Activated naive CD4-positive, alpha-beta T cell treated with anti-CD3 and anti-CD28 coated beads, Interleukin-2, amount 10 ng/mL, durations not matched to agents 7 days and 5 days (primary cell): ENCODE data around the gene MSL3B.

Source experiments
- CTCF ChIA-PET: fragments of 350-600 bp; sonication (Branson Sonifier 250); formaldehyde crosslinking; loops from one replicate; lab custom pipeline; 2021; ENCODE audit warnings: antibody characterized with exemption; lab: Charles Lee
- DNase-seq: peaks from one replicate; pipeline ENCODE4 v3.0.0-alpha.2; 2020
- H3K27ac Mint-ChIP-seq: one replicate; pipeline ENCODE4 v1.8.0; 2021; ENCODE audit warnings: mild to moderate bottlenecking, moderate library complexity, mixed read lengths
- H3K27me3 Mint-ChIP-seq: one replicate; pipeline ENCODE4 v1.8.0; 2021; ENCODE audit warnings: mild to moderate bottlenecking, mixed read lengths
- H3K36me3 Mint-ChIP-seq: one replicate; pipeline ENCODE4 v1.8.0; 2021; ENCODE audit warnings: mixed read lengths
- H3K4me1 Mint-ChIP-seq: one replicate; pipeline ENCODE4 v1.8.0; 2021; ENCODE audit warnings: mixed read lengths
- H3K4me3 Mint-ChIP-seq: one replicate; pipeline ENCODE4 v1.8.0; 2021; ENCODE audit warnings: mild to moderate bottlenecking, moderate library complexity, mixed read lengths
- H3K9me3 Mint-ChIP-seq: one replicate; pipeline ENCODE4 v1.8.0; 2021; ENCODE audit warnings: mixed read lengths

Gene MSL3B

DNA sequence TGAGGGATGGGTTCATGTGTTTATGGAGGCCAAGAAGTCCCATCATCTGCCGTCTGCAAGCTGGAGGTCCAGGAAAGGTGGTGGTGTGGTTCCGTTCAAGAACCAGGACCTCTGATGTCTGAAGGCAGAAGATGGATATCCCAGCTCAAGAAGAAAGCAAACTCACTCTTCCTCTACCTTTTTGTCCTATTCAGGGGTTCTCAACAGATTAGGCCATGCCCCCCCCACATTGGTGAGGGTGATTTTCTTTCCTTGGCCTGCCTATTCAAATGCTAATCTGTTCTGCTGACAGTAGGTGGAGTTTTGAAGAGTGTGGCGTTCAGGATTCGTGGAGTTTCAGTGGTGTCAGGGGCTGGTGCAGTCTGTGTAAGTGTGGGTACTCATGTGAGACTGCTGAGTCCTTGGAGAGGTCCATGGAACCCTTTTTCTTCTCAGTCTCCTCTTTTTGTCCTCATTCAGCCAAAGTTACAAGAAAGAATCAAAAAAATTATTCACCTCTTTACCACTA, 5.9 kb downstream of the MSL3B start:
- Mint-ChIP-seq H3K4me3 (no peak overlapping the region), H3K27me3 (peaks cover 17% of the 10 kb centered on the region), H3K4me1 (peaks cover 26% of the 10 kb centered on the region), H3K36me3 (peaks cover 18% of the 10 kb centered on the region), H3K27ac (no peak overlapping the region), H3K9me3 (peaks cover 8% of the 10 kb centered on the region)
- DNase-seq, result no peak
- CTCF ChIA-PET, result no interaction called here

DNA sequence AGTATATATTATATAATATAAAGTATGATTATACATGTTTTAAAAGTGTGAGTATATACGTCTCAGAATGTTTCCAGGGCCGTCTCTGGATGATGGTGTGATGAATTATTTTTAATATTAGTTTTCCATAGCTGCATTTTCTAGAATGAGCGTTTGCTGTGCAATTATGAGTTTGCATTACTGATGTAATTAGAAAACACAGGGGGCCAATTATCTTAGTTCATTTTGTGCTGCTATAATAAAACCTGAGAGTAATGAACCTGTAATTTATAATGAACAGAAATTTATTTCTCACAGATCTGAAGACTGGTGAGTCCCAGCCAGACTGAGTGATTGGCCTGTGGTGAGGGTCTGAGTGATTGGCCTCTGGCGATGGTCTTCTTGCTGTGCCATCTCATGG, 9.9 kb downstream of the MSL3B start:
- no peak overlapping the region for H3K27ac Mint-ChIP-seq
- peaks cover 14% of the 10 kb centered on the region for H3K36me3 Mint-ChIP-seq
- DNase-seq, result no peak
- no peak overlapping the region for H3K4me3 Mint-ChIP-seq
- H3K27me3 Mint-ChIP-seq, result peaks cover 15% of the 10 kb centered on the region
- CTCF ChIA-PET, result interaction anchor here (0.6 to 1.9 kb wide), 14 partner anchors 8 to 651 kb away, joined by 3 to 12 read pairs (median 3); partner anchors contain the start of gene TRPM8
- peaks cover 26% of the 10 kb centered on the region for H3K4me1 Mint-ChIP-seq
- no peaks in the 10 kb centered on the region for H3K9me3 Mint-ChIP-seq

DNA sequence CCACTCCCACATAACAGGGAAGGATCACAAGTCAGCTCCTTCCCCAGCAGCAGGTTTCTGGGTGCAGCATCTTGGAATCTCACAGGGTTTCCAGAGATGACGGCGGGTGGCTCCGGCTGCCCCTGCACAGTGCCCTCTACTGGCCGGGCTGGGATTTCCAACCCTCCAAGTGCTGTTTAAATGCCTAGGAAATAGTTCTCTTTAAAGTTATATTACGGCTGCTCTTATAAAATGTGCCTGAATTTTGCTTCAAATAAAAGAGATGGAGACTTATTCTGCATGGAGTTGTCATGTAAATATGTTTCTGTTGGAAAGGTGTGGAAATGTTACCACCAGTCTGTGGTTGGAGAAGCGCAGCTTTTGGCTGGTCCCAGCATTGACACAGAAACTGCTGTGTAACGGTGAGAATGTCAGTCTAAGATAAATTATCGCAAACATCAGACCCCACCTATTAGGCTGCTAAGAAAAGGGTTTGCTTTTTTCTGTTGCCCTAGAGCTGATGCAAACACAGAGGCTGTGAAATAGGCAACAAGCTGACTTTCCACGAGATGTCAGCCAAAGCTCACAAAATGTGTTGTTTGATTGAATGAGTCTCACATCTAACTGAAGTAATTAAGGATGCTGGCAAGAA, 10.6 kb downstream of the MSL3B start:
- peaks cover 33% of the 10 kb centered on the region for H3K4me1 Mint-ChIP-seq
- DNase-seq, result peak; percentile 73
- CTCF ChIA-PET, result interaction anchor here (0.6 to 1.9 kb wide), 17 partner anchors 9 to 652 kb away, joined by 3 to 12 read pairs (median 3); partner anchors contain the start of gene TRPM8
- H3K9me3 Mint-ChIP-seq, result no peaks in the 10 kb centered on the region
- H3K27ac Mint-ChIP-seq, result no peak overlapping the region
- peaks cover 15% of the 10 kb centered on the region for H3K27me3 Mint-ChIP-seq
- H3K36me3 Mint-ChIP-seq, result peaks cover 21% of the 10 kb centered on the region
- H3K4me3 Mint-ChIP-seq, result no peak overlapping the region

DNA sequence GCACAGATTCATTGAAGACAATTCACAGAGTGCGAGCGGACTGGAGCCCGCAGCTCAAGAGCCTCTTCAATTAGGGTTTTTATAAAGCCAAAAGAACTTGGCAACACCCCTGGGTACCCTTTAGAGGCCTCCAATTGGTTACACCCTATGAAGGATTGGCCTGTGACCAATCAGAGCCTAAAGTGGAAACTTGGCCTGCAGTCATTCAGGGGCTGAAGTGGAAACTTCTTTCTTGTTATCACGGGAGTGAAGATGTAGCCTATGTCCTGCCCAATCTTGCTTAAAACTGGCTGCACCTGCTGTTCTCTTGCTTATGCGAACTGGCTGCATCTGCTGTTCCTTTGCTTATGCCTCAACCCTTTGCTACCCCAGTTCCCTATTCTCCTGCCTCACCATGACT, 12.0 kb downstream of the MSL3B start:
- no peaks in the 10 kb centered on the region for H3K9me3 Mint-ChIP-seq
- peaks cover 31% of the 10 kb centered on the region for H3K36me3 Mint-ChIP-seq
- H3K4me1 Mint-ChIP-seq, result peaks cover 48% of the 10 kb centered on the region
- H3K27ac Mint-ChIP-seq, result no peak overlapping the region
- peaks cover 8% of the 10 kb centered on the region for H3K27me3 Mint-ChIP-seq
- H3K4me3 Mint-ChIP-seq, result no peak overlapping the region
- no peak for DNase-seq
- CTCF ChIA-PET, result interaction anchor here (1.4 to 1.9 kb wide), 3 partner anchors 11 to 75 kb away, joined by 4 to 9 read pairs (median 6); no protein-coding TSS in a partner anchor

DNA sequence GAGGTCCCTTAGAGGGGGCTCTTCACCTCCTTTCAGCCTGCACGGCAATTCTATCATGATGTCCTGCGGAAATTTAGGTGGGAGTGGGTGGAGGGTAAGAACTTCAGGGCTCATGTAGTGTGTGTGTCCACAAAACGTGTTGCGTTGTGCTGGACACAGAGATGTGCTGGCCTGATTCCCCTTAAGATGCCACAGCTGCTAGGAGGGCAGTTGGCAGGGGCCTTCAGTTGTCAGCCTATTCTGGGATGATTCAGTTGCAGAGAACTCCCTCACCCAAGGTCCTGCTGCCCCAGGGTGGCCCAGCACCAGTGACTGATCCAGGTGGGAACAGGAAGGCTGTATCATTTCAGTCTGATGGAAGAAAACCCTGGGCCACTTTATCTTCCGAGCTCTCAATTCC, 12.8 kb downstream of the MSL3B start:
- Mint-ChIP-seq H3K4me3 (peak overlapping the region; percentile 90), H3K4me1 (peaks cover 56% of the 10 kb centered on the region), H3K36me3 (peaks cover 38% of the 10 kb centered on the region), H3K27me3 (peaks cover 8% of the 10 kb centered on the region), H3K27ac (peak overlapping the region; percentile 89), H3K9me3 (no peaks in the 10 kb centered on the region)
- no peak for DNase-seq
- CTCF ChIA-PET, result interaction anchor here (1.4 kb wide), 1 partner anchor 12 kb away, joined by 4 read pairs; no protein-coding TSS in a partner anchor

DNA sequence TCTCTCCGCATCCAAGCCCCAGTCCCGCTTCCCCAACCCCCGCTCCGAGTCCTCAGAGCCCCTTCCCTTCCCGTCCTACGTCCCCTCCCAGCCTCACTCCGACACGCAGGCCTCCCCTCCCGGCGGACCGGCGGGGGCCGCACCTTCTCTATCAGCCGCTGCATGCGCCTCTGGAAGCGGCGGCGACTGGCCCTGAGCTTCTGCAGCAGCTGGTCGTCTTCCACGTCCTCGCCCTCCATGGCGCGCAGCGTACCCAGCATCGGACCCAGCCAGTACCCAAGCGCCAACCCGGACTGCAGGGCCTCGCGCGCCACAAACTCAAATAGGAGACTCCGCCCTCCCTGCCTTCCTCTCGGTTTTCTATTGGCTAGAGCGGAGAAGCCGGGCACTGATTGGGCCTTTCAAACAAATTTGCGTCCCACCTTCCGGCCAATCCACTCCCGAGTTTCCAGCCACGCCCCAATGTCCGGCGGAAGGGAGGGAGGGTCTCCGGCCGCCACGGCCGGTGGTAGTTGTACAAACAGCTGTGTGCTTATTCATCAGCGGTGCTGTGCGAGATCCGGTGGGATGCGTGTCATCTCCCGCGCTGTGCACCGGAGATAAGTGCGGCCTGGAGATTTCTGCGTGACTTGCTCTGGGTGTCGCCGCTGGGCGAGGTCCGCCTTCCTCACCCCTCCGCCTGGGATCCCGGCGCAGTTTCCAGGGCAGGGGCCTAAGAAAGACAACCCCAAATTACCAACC, 13.8 kb downstream of the MSL3B start, which contains the start of gene HJURP:
Gene HJURP, minus strand, starts transcription at position 295 of the 741 bp plus-strand sequence. Its CDS starts 35 bp downstream, at position 260.
- H3K9me3 Mint-ChIP-seq, result no peaks in the 10 kb centered on the region
- CTCF ChIA-PET, result interaction anchor here (1.4 kb wide), 1 partner anchor 13 kb away, joined by 4 read pairs; no protein-coding TSS in a partner anchor
- peak; percentile 97 for DNase-seq
- H3K27ac Mint-ChIP-seq, result peak within 1 kb of the TSS; percentile 89
- H3K36me3 Mint-ChIP-seq, result peaks cover 45% of the 10 kb centered on the region
- H3K4me3 Mint-ChIP-seq, result peak within 1 kb of the TSS; percentile 90
- H3K27me3 Mint-ChIP-seq, result peaks cover 8% of the 10 kb centered on the region
- peaks cover 62% of the 10 kb centered on the region for H3K4me1 Mint-ChIP-seq

DNA sequence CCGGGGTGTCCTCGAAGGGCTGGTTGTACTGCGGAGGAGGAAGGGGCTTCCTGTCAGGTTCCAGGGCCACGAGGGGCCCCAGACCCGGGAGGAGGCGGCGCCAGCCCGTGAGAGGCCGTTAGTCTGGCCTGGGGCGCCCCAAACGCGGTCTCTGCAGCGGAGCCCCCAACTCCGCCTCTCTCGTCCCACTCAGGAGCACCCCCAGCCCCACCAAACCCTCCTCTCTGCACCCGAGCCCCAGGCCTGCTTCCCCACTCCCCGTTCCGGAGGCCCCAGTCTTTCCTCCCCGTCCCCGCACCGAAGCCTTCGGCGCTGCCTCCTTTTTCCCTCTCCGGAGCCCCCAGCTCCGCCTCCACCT, 14.3 kb downstream of the MSL3B start:
- Mint-ChIP-seq H3K4me1 (peaks cover 68% of the 10 kb centered on the region), H3K9me3 (no peaks in the 10 kb centered on the region), H3K27ac (peak overlapping the region; percentile 89), H3K36me3 (peaks cover 50% of the 10 kb centered on the region), H3K4me3 (peak overlapping the region; percentile 90), H3K27me3 (peaks cover 8% of the 10 kb centered on the region)
- CTCF ChIA-PET, result no interaction called here
- no peak for DNase-seq

DNA sequence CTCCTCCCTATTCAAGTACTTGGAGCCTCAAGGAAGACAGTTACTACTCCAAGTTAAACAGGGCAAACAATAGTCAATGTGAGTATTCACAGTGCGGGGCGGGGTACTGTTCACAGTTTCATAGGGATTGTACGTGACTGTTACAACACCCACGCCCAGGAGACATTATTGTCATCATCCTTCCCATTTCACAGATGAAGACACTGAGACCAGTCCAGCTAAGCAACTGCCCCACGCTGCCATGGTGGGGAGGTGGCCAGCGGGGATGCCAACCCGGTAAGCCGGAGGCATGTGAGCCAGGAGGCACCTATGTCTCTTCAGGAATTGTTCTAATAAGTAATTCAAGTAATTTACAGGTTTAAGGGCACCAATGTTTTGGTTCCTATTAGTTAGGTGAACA, 14.8 kb downstream of the MSL3B start:
- CTCF ChIA-PET, result no interaction called here
- no peak for DNase-seq
- Mint-ChIP-seq H3K9me3 (no peaks in the 10 kb centered on the region), H3K27ac (peak overlapping the region; percentile 89), H3K27me3 (peaks cover 4% of the 10 kb centered on the region), H3K4me3 (peak overlapping the region; percentile 90), H3K4me1 (peaks cover 73% of the 10 kb centered on the region), H3K36me3 (peaks cover 55% of the 10 kb centered on the region)

DNA sequence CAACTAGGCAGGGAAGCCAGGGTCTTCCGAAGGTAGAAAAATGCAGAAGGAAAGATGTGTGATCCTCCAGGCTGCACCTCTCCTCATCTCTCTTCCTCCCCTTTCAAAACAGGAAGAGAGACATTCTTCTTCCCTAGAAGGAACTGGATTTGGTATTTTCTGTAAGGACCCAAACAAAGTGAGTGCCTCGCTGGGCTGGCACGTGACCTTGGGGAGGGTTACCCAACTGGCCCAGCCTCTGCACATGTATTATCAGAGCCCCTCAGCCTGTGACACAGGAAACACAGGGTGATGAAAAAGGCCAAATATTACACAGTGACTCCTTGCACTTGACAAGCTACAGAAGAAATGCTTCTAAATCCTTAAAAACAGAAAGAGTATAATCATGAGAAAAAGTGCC, 16.1 kb downstream of the MSL3B start:
- peaks cover 67% of the 10 kb centered on the region for H3K36me3 Mint-ChIP-seq
- H3K4me3 Mint-ChIP-seq, result peak overlapping the region; percentile 90
- H3K27me3 Mint-ChIP-seq, result no peaks in the 10 kb centered on the region
- no peak for DNase-seq
- peaks cover 77% of the 10 kb centered on the region for H3K4me1 Mint-ChIP-seq
- H3K9me3 Mint-ChIP-seq, result no peaks in the 10 kb centered on the region
- H3K27ac Mint-ChIP-seq, result peak overlapping the region; percentile 74
- CTCF ChIA-PET, result no interaction called here

DNA sequence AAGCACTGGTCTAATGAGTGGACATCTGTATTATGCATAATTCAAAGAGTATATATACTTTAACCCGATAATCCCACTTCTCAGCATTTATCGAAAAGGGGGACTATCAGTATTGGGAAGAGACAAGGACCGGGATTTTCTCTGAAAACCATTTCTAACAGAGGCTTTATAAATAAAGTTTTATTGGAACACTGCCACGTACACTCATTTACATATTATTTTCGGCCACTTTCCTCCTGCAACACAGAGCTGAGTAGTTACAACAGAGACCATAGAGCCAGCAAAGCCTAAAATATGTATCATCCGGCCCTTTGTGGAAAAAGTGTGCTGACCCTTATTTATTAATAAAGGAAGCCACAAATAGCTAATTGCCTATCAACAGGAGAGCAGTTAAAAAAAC, 17.0 kb downstream of the MSL3B start:
- Mint-ChIP-seq H3K27me3 (no peaks in the 10 kb centered on the region), H3K4me3 (peak overlapping the region; percentile 90), H3K4me1 (peaks cover 82% of the 10 kb centered on the region), H3K9me3 (no peaks in the 10 kb centered on the region), H3K27ac (no peak overlapping the region), H3K36me3 (peaks cover 75% of the 10 kb centered on the region)
- no peak for DNase-seq
- CTCF ChIA-PET, result no interaction called here

DNA sequence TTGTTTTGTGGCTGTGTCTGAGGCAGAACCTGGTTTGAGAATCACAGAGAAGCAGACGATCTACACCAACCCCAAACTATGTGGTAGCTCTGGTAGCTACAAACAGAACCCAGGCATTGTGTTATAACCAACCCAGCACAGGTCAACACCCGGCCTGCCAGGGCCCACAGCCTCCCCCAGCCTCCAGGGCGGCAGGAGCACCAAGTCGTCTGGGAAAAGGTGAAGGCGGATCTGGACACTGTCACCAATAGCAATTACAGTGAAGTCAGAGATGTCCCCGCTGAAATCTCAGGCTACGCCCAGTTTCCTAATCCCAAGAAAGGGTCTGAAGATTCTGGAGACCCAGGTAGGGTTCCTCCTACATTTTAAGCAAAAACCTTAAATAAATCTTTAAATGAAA, 17.4 kb downstream of the MSL3B start:
- no peak for DNase-seq
- peaks cover 79% of the 10 kb centered on the region for H3K36me3 Mint-ChIP-seq
- H3K27me3 Mint-ChIP-seq, result no peaks in the 10 kb centered on the region
- CTCF ChIA-PET, result no interaction called here
- peaks cover 80% of the 10 kb centered on the region for H3K4me1 Mint-ChIP-seq
- no peak overlapping the region for H3K4me3 Mint-ChIP-seq
- no peaks in the 10 kb centered on the region for H3K9me3 Mint-ChIP-seq
- H3K27ac Mint-ChIP-seq, result peak overlapping the region; percentile 60

DNA sequence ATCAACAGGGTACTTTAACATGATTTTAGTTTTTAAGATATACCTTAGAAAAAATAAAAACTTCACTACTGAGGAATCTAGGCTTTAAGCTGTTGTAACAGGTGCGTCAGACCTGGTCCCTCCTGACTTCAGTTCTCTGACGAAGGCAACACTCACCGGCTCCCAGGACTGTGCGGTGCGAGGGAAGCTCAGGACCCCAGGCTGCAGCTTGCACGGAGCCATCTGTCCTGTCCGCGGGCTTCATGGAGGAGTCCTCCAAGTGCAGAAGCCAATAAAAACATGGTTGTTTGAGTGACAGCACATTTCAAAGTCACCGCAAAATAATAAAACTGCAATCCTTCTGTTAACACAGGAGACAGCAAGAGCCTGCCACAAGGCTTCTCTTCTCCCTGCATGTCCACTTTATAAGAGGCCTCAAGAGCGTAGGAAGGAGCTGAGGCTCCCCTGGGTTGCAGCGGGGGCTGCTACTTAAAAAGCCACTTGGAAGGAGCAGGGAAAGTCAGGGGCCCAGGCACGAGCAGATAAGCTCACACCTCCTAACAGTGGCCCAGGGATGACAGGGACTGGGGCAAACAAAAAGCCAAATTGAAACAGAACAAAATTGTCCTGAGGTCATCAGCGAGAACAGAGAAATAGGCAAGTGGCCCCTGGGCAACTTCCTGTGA, 18.4 kb downstream of the MSL3B start:
- no peaks in the 10 kb centered on the region for H3K9me3 Mint-ChIP-seq
- CTCF ChIA-PET, result interaction anchor here (0.6 to 1.0 kb wide), 2 partner anchors 12 to 14 kb away, joined by 3 read pairs; no protein-coding TSS in a partner anchor
- H3K4me1 Mint-ChIP-seq, result peaks cover 70% of the 10 kb centered on the region
- DNase-seq, result no peak
- peaks cover 86% of the 10 kb centered on the region for H3K36me3 Mint-ChIP-seq
- peak overlapping the region; percentile 79 for H3K27ac Mint-ChIP-seq
- H3K27me3 Mint-ChIP-seq, result no peaks in the 10 kb centered on the region
- no peak overlapping the region for H3K4me3 Mint-ChIP-seq

DNA sequence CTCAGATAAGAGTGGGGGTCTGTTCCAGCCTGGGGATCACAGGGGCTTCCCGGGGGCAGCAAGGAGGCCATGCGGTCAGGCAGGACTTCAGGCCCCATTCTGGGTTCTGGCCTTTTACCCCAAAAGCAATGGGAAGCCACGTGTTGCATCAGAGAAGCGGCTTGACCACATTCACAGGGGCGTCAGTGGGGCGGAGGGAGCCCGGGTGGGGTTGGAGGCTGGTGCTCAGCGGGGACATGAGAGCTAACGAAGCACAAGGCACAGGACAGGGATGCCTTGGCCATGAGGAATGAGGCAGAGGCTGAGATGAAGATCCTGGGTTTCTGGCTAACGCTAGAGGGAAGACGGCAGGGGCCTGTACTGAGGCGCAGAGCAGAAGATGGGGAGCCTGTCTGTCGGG, 19.9 kb downstream of the MSL3B start:
- DNase-seq, result no peak
- Mint-ChIP-seq H3K36me3 (peaks cover 92% of the 10 kb centered on the region), H3K4me3 (no peak overlapping the region), H3K27ac (peak overlapping the region; percentile 25), H3K27me3 (no peaks in the 10 kb centered on the region), H3K9me3 (no peaks in the 10 kb centered on the region), H3K4me1 (peaks cover 65% of the 10 kb centered on the region)
- CTCF ChIA-PET, result interaction anchor here (1.3 kb wide), 1 partner anchor 10 kb away, joined by 3 read pairs; no protein-coding TSS in a partner anchor
